Measurements from ENCODE around the gene KRTAP10-1. TPM values are rescaled to one million over a fixed set of nuclear protein-coding genes. Genes with fewer than 3 reads are reported as not detected.
"Not testable (repeated sequence)": the region's sequence is repeated elsewhere in the genome, so short reads cannot be mapped to it uniquely, and the experiment has no call there.

KRTAP10-1 gene
- total RNA-seq, 1 donor from 2014 or later, result not detected

DNA sequence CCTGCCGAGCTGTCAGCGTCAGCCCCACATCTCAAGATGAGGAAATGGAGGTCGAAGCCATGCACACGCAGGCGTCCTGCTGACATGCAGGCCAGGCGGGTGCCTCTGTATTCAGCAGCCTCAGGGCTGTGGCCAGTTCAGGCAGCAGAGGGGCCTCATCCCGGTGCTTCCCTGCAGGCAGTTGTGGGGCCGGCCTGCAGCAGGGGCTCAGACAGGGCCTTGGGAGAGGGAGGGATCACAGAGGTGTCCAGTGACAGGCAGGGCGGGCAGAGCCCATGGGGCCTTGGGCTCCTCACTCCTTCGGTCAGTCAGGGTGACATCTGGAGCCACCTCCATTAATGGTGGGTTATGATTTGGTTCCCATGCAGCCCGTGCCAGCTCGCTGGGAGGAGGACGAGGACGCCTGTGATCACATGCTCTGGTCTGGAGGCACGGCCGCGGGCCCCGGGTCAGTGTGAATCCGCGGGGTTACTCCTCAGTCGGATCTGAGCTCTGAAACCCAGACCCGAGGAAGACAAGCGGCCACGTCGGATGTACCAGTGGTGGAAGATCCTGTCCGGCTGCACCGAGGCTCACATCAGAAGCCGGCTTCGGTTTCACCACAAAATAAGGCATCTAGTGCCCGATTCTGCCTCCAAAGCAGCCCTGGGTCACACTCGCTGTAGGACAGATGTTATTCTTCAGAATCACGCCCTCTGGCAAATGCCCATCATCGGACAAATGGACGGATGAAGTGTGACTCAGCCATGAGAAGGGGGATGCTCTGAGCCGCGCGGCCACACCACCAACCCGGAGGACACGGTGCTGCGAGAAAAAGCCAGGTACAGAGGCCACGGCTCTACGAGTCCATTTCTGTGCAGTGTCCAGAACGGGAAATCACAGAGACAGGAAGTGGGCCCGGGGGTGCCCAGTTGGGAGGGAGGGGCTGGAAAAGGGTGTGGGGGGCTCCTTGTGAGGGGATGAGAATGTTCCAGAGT, 33.4 kb downstream of the KRTAP10-1 start:
- TF ChIP-seq, protein P1, sequence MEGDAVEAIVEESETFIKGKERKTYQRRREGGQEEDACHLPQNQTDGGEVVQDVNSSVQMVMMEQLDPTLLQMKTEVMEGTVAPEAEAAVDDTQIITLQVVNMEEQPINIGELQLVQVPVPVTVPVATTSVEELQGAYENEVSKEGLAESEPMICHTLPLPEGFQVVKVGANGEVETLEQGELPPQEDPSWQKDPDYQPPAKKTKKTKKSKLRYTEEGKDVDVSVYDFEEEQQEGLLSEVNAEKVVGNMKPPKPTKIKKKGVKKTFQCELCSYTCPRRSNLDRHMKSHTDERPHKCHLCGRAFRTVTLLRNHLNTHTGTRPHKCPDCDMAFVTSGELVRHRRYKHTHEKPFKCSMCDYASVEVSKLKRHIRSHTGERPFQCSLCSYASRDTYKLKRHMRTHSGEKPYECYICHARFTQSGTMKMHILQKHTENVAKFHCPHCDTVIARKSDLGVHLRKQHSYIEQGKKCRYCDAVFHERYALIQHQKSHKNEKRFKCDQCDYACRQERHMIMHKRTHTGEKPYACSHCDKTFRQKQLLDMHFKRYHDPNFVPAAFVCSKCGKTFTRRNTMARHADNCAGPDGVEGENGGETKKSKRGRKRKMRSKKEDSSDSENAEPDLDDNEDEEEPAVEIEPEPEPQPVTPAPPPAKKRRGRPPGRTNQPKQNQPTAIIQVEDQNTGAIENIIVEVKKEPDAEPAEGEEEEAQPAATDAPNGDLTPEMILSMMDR (IDR thresholded peaks at IDR 0.05), result no peak
- H3K36me3 ChIP-seq, result no peaks in the 10 kb centered on the region
- no peaks in the 10 kb centered on the region for H3K9me3 ChIP-seq
- H3K27me3 ChIP-seq, result peaks cover 18% of the 10 kb centered on the region
- no peak overlapping the region for H3K4me3 ChIP-seq
- no peak for DNase-seq
- no peaks in the 10 kb centered on the region for H3K4me1 ChIP-seq
- ATAC-seq, result no peak
- intact Hi-C loops (cut with DNase I), result no loop called here
- no peak overlapping the region for H3K27ac ChIP-seq

DNA sequence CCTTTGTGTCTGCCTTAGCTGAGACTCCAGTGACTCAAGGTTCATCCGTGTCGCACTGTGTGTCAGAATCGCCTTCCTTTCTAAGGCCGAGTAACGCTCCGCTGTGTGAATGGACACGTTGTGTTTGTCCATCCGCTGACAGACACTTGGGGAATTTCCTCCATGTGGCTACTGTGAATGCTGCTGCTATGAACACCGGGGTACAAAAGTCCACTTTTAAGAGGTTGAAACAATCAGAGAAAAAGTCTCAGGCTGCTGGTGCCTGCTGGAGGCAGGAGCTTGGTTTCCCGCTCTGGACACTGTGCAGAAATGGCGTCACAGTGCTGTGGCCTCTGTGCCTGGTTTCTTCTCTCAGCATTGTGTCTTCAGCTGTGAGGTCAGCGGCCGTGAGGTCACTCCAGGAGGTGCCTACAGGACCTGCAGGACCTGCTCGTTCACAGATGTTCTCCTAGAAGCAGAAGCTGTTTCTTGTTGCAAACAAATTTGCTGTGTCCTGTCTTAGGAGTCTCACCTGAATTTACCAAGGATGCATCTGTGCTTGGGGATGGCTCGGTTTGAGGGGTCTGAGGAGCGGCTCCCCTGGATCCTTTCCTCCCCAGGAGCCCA, 34.2 kb downstream of the KRTAP10-1 start:
- intact Hi-C loops (cut with DNase I), result no loop called here
- Histone ChIP-seq H3K4me1 (no peaks in the 10 kb centered on the region), H3K27ac (no peak overlapping the region), H3K36me3 (no peaks in the 10 kb centered on the region), H3K9me3 (no peaks in the 10 kb centered on the region), H3K27me3 (peaks cover 16% of the 10 kb centered on the region), H3K4me3 (no peak overlapping the region)
- DNase-seq (no peak), ATAC-seq (no peak)
- TF ChIP-seq, protein P1 (IDR thresholded peaks at IDR 0.05), result no peak

- ATAC-seq (no peak), DNase-seq (no peak)
- TF ChIP-seq, protein P1 (IDR thresholded peaks at IDR 0.05), result no peak
- Histone ChIP-seq H3K27ac (no peak overlapping the region), H3K4me3 (no peak overlapping the region), H3K4me1 (no peaks in the 10 kb centered on the region), H3K27me3 (peaks cover 4% of the 10 kb centered on the region), H3K9me3 (no peaks in the 10 kb centered on the region), H3K36me3 (no peaks in the 10 kb centered on the region)
- intact Hi-C loops (cut with DNase I), result no loop called here
Measured at GRCh38 chr21:44503901-44504399, 36.0 kb downstream of the KRTAP10-1 start.

DNA sequence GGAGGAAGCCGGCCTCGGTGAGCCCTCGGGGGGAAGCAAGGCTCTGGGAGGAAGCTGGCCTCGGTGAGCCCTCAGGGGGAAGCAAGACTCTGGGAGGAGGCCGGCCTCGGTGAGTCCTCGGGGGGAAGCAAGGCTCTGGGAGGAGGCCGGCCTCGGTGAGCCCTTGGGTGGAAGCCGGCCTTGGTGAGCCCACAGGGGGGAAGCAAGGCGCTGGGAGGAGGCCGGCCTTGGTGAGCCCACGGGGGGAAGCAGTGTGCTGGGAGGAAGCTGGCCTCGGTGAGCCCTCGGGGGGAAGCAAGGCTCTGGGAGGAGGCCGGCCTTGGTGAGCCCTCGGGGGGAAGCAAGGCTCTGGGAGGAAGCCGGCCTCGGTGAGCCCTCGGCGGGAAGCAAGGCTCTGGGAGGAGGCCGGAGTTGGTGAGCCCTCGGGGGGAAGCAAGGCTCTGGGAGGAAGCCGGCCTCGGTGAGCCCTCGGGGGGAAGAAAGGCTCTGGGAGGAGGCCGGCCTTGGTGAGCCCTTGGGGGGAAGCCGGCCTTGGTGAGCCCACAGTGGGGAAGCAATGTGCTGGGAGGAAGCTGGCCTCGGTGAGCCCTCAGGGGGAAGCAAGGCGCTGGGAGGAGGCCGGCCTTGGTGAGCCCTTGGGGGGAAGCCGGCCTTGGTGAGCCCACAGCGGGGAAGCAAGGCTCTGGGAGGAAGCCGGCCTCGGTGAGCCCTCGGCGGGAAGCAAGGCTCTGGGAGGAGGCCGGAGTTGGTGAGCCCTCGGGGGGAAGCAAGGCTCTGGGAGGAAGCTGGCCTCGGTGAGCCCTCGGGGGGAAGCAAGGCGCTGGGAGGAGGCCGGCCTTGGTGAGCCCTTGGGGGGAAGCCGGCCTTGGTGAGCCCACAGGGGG, 36.7 kb downstream of the KRTAP10-1 start:
- H3K4me1 ChIP-seq; ATAC-seq; intact Hi-C loops (cut with DNase I); H3K27me3 ChIP-seq; H3K36me3 ChIP-seq; H3K27ac ChIP-seq; H3K4me3 ChIP-seq; DNase-seq; H3K9me3 ChIP-seq: not testable (repeated sequence)

GRCh38 chr21:44502171-44502958, 37.6 kb downstream of the KRTAP10-1 start:
- peaks cover 4% of the 10 kb centered on the region for H3K27me3 ChIP-seq

More at GRCh38 chr21:44502171-44502958, 37.6 kb downstream of the KRTAP10-1 start:
- Histone ChIP-seq H3K4me3 (no peak overlapping the region), H3K27ac (no peak overlapping the region), H3K36me3 (no peaks in the 10 kb centered on the region), H3K9me3 (no peaks in the 10 kb centered on the region), H3K4me1 (no peaks in the 10 kb centered on the region)
- no peak for ATAC-seq
- intact Hi-C loops (cut with DNase I), result no loop called here
- DNase-seq, result no peak
- TF ChIP-seq, protein P1 (IDR thresholded peaks at IDR 0.05), result no peak
